Stimulated activated naive B cell treated with anti-CD40 and anti-IgM and Interleukin-4, amounts not matched to agents 10 μg/mL and 1 μg/mL and 100 μg/mL, for 72 hours (primary cell): ENCODE data around the gene NME8.
A peak's percentile ranks its signal among the peaks of the same experiment; 100 is the strongest.

ENCODE experiments used
- ATAC-seq, 2 donors: fragments of 150-1000 bp; cut with Tn5 transposase; replicated peaks; 2 replicates each; pipeline ENCODE4 v1.10.0; 2021; ENCODE audit warnings: moderate library complexity in 1 of 2
- DNase-seq: peaks from one replicate; pipeline ENCODE4 v3.0.0; 2021
- H3K27ac Mint-ChIP-seq: one replicate; pipeline ENCODE4 v1.8.0; 2022; ENCODE audit warnings: mild to moderate bottlenecking, mixed read lengths
- H3K27me3 Mint-ChIP-seq, 2 donors: one replicate each; pipeline ENCODE4 v1.8.0; 2022; ENCODE audit warnings: mixed read lengths in 2 of 2
- H3K36me3 Mint-ChIP-seq, 2 donors: one replicate each; pipeline ENCODE4 v1.8.0; 2022; ENCODE audit warnings: mixed read lengths in 2 of 2, mild to moderate bottlenecking in 1 of 2
- H3K4me1 Mint-ChIP-seq, 2 donors: one replicate each; pipeline ENCODE4 v1.8.0; 2022; ENCODE audit warnings: mixed read lengths in 2 of 2, mild to moderate bottlenecking in 1 of 2
- H3K4me3 Mint-ChIP-seq, 2 donors: one replicate each; pipeline ENCODE4 v1.8.0; 2022; ENCODE audit warnings: mild to moderate bottlenecking in 2 of 2, mixed read lengths in 2 of 2, moderate library complexity in 1 of 2
- H3K9me3 Mint-ChIP-seq, 2 donors: one replicate each; pipeline ENCODE4 v1.8.0; 2022; ENCODE audit warnings: mixed read lengths in 2 of 2, mild to moderate bottlenecking in 1 of 2

NME8 gene

DNA sequence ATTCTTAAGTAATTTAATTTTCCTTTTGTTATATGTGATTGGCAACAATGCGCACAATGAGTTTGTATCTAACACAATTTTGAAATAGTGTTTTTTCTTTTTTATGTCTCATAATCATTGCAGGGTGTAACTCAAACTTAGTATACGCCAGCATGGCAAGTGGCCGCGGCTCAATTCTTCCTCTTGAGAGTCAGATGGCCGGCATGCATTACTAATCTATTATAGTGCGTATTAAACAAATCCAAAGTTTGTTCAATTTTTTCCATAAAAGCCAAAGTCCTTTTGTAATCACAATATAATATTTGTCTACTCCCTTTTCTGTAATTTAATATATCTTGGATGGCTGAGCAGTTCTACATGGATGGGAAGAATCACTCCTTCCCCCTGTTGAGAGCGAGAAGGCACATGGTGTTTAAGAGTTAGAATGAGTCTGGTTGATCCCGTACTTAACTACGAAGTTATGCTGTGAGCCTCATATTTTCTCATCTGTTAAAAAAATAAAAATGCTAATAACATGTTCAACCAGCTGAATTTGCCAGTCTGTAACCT lies 84.7 kb downstream of the NME8 start:
- no peak for DNase-seq
- Mint-ChIP-seq H3K4me1 (no peaks in the 10 kb centered on the region), H3K36me3 (no peaks in the 10 kb centered on the region), H3K27me3 (no peaks in the 10 kb centered on the region), H3K9me3 (peaks cover 6 to 10% of the 10 kb centered on the region in 2 donors), H3K27ac (no peak overlapping the region), H3K4me3 (no peak overlapping the region)
- no peak for ATAC-seq

DNA sequence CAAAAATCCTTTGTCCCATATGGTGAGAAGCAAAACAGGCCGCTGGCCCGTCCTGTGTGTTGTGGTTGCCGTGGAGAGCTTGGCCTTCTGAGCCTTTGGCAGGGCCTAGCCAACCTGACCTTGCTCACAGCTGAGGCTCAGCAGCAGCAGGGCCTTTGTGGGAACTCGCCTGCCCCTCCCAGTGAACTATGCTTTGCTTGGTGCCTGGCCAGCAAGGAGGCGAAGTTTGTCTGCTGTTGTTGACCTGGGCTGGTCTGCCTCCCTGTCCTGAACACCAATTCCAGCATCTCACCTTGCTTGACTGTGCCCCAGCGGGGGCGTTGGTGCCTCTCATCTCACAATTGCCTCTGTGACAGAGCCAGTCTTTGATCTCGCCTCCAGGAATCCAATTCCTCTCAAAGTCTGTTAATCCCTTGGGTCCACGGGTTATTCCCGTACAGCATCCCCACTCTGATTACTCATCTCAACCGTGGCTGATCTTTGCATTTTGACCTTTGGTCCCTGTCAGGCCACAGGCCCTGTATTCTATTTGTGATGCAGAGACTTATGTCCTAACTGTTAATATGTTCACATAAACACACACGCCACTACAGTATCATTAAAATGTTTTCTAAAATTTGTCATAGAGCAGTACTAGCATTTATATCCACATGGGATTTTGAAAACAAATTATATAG lies 94.7 kb downstream of the NME8 start:
- Mint-ChIP-seq H3K36me3 (no peaks in the 10 kb centered on the region), H3K27me3 (no peaks in the 10 kb centered on the region), H3K4me3 (no peak overlapping the region), H3K9me3 (peaks cover 2 to 5% of the 10 kb centered on the region in 2 donors), H3K27ac (no peak overlapping the region), H3K4me1 (peaks cover 0 to 4% of the 10 kb centered on the region in 2 donors)
- ATAC-seq: peak in 1 of 2 donors; percentile 29
- no peak for DNase-seq

DNA sequence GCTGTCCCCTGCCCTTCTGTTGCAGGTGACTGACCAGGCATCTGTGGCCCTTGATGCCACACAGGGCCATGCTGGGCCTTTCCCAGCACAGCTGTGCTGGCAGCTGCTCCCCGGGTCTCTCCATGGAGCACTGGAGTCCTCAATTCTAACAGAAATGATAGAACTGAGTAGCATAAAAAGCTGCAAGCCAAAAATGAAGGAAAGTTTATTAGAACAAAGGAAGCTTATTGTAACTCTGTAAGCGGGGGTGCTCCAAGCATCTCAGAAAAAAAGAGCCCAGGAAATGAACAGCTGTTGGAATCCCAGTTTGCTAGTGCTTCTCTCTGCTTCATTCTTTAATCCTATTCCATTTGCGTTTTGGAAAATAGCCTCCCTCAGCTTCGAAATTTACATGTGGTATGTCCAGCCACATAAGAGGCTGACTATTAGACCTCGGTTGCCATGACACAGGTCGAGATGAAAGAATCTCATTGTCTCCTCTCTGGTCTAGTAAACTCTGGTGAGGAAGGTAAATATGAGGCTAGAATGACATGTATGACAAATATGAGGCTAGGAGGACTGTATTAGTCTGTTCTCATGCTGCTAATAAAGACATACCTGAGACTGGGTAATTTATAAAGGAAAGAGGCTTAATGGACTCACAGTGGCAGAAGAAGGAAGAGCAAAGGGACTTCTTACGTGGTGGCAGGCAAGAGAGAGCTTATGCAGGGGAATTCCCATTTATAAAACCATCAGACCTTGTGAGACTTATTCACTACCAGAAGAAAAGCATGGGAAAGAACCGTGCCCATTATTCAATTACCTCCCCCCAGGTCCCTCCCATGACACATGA lies 95.7 kb downstream of the NME8 start:
- ATAC-seq: peak in 1 of 2 donors; percentile 29
- Mint-ChIP-seq H3K4me3 (no peak overlapping the region), H3K36me3 (no peaks in the 10 kb centered on the region), H3K4me1 (peaks cover 0 to 4% of the 10 kb centered on the region in 2 donors), H3K27me3 (no peaks in the 10 kb centered on the region), H3K9me3 (peaks cover 2 to 5% of the 10 kb centered on the region in 2 donors), H3K27ac (no peak overlapping the region)
- DNase-seq: no peak

DNA sequence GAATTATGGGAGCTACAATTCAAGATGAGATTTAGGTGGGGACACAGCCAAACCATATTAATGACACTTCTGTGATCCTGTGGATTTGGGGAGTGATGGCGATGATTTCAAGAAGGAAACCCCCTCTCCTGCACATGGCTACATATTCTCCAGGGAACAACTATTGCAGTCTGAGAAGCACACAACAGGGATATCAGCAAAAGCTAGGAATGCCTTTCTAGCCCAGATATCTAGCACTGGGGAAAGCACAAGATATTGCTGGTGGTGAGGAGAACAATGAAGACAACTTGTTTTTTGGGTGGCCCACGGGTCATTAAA lies 96.3 kb downstream of the NME8 start:
- Mint-ChIP-seq H3K4me3 (no peak overlapping the region), H3K4me1 (peaks cover 0 to 4% of the 10 kb centered on the region in 2 donors), H3K9me3 (peaks cover 2 to 5% of the 10 kb centered on the region in 2 donors), H3K36me3 (no peaks in the 10 kb centered on the region), H3K27ac (no peak overlapping the region), H3K27me3 (no peaks in the 10 kb centered on the region)
- DNase-seq (no peak), ATAC-seq (no peak)

GRCh38 chr7:37945336-37945735 lies 96.9 kb downstream of the NME8 start:
- Mint-ChIP-seq H3K27ac (no peak overlapping the region), H3K27me3 (no peaks in the 10 kb centered on the region), H3K9me3 (peaks cover 2 to 5% of the 10 kb centered on the region in 2 donors), H3K4me3 (no peak overlapping the region), H3K4me1 (peaks cover 0 to 4% of the 10 kb centered on the region in 2 donors), H3K36me3 (no peaks in the 10 kb centered on the region)
- DNase-seq: no peak
- no peak for ATAC-seq

DNA sequence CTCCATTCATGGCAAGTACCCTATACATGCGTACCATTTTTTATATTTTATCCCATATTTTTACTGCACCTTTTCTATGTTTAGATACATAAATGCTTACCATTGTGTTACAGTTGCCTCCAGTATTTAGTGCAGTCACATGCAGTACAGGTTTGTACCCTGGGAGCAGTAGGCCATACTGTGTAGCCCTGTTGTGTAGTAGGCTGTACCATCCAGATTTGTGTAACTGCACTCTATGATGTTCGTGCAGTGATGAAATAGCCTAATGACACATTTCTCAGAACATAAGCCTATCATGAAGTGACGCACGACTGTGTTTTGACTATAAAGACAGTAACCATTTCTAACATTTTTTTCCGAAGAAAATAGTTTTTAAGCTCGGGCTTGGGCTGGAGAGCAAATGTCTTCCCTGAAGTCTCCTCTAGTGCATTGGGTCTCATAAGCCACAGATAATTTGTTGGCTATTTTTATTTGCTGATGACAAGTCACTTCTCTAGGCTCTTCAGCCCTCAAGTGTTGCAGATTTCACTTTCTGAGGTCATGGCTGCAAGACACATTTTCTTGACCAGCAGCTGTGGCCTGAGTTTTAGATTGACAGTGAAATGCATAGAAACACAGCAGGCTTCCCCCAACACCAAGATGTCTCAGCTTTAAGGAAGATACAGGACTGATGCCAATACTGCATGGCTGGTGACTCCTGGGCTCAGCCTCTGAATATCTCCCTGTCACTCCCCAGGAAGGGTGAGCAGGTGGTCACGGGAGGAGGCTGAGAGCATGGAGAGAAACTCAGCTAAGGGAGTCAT lies 98.9 kb downstream of the NME8 start:
- Mint-ChIP-seq H3K27ac (no peak overlapping the region), H3K4me1 (peaks cover 0 to 4% of the 10 kb centered on the region in 2 donors), H3K9me3 (peaks cover 2 to 5% of the 10 kb centered on the region in 2 donors), H3K36me3 (no peaks in the 10 kb centered on the region), H3K4me3 (no peak overlapping the region), H3K27me3 (no peaks in the 10 kb centered on the region)
- ATAC-seq: no peak
- no peak for DNase-seq

- Mint-ChIP-seq H3K4me1 (peaks cover 0 to 4% of the 10 kb centered on the region in 2 donors), H3K36me3 (no peaks in the 10 kb centered on the region), H3K27ac (no peak overlapping the region), H3K9me3 (peaks cover 2 to 5% of the 10 kb centered on the region in 2 donors), H3K27me3 (no peaks in the 10 kb centered on the region), H3K4me3 (no peak overlapping the region)
- DNase-seq: no peak
- ATAC-seq: no peak
Observed at GRCh38 chr7:37947941-37948210, 99.5 kb downstream of the NME8 start.
